OCI-M1 (cell line): ENCODE data around the gene ASAP3.

Experiments
- DNase-seq: peaks from one replicate; lab custom pipeline; 2025; lab: John Stamatoyannopoulos, UW

The ASAP3 gene

GRCh38 chr1:23477359-23478144 is 6.4 kb downstream of the ASAP3 start:
- no peak for DNase-seq

GRCh38 chr1:23475641-23476040 is 8.3 kb downstream of the ASAP3 start:
- no peak for DNase-seq

DNA sequence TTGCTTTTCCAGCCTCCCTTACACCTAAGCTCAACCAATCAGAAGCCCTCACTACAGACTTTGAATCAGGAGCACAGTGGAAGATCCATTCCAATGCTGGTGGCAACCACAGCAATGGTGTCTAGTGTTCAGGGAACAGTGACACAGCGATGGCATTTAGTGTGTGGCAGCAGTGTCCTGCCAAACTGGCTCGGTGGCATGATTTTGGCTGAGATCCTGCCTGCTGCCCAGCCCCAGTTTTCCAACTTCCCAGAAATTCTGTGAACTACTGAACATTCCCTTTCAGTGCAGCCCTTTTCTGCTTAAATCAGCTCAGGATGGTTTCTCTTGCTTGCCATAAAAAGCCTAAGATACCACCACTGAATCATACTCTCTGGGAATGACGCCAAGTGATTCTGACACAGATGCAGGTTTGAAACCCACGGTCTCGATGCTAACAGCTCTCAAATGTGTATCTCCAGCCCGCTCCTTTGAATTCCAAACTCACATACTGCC is 8.8 kb downstream of the ASAP3 start:
- no peak for DNase-seq

DNA sequence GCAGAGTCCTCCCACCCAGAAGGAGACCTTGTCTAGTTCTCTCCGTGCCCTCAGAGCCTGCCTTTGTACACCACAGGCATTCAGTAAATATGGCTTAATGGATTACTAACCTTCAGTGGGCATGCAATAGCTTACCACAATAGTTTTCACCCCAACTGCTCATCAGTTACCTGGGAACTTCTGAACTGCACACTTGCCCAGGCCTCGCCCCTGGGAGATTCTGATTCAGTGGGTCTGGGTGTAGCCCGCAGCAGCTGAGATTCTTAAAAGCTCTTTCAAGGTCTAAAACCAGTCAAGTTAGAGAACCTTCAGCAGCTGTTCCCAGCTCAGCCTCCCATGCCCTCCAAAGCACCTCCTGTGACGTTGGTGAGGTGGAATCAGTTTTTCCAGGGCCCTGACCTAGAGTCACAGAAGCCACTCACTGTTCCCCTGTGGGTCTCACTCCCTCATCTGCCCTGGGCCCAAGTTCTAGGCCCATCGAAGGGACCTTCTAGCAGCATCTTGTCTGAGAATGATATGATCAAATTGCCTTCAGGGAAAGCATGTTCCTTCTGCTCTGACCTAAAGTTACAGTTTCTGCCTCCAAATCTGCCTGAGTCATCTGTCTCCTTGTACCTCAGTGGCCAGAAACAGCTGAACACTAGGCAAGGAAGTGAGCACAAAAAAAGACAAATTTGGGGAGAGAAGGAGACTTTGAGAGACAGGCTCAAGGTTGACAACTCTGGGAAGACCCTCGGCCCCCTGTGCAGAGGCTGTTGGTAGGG is 10.8 kb downstream of the ASAP3 start:
- DNase-seq = no peak

DNA sequence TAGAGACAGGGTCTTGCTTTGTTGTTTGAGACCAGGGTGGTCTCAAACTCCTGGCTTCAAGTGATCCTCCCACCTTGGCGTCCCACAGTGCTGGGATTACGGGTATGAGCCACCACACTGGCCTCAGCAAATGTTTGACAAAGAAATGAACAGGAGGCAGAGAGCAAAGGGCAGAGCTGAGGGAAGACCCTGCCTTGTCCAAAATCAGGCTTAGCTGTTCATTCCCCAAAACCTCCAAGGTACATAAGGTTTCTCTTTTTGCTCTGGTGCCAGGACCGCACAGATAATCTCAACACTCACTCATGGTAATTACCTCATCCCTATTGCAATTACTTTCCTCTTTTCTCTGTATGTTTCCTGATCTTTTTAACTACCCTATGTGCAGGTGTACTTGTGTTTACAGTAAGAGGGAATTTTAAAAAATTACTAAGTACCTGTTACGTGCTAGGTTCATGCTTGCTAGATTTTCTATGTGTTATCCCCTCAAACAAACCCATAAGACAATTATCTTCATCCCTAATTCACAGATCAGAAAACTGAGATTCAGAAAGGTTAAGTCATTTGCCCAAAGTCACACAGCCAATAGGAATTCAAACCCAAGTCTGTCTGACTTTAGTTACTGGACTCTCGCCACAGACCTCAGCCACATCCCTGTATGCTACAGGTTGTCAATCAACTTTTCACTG is 11.5 kb downstream of the ASAP3 start:
- DNase-seq = no peak

GRCh38 chr1:23471473-23472075 is 12.4 kb downstream of the ASAP3 start:
- no peak for DNase-seq

DNA sequence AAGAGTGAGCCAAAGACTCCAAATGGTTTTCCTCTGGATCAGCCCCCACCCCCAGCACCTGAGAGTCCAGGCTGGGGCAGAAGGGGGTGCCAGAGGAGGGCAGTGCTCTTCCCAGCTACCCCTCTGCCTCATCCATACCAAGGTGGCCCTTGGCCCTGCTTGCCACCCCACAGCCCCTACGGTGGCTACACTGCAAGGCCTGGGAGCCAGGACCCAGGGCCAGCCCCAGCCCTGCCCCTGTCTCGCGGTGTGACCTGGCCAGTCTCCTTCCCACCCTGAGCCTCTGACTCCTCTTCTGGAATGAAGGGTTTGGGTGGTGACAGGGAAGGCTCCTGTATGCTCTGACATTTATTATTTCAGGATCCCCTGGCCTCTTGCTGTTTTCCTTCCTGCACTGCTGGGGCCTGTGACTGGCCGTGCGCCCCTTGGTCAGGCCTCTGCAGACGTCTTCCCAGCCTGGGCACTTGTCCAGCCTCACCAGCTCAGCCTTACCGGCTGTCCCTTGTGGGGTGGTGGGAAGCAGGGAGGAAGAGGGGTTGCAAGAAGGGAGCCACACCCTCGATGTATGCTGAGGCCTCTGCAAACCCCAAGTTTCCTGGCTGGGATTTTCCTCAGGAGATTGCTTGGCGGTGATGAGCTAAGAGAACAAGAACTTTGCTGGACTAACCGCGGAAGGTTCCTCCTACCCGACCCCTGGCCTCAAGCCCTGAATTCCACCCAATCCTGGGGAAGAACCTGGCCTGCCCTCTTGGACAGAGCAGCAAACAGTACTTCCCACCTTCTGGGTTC is 13.5 kb downstream of the ASAP3 start:
- DNase-seq = no peak

DNA sequence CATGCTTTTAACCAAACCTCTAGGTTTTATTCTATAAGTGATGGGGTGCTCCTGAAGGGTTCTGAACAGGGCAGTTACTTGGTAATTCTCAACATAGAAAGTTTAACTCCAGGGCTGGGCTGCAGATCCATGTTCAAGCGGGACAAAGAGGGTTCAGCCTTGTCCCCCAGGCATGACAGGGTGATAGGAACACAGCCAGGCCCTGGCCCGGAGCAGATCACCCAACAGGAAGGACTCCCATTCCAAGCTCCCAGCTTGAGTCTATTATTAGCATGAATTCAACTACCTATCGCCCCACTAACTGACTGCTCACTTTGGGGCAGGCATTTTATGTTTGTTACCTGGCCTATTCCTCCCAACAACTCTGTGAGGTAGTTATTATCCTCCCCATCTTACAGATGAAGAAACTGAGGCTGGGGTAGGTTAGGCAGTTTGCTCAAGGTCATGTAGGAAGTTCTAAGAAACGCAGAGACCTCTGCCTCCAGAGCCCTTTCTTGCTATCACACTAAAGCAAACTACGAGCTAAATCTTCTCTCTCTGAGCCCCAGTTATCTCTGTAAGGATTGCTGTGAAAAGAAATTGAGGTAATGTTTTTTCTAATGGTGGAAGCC is 14.5 kb downstream of the ASAP3 start:
- no peak for DNase-seq

- no peak for DNase-seq
Observed at GRCh38 chr1:23466423-23466989, 17.5 kb downstream of the ASAP3 start.

GRCh38 chr1:23463286-23463685 is 20.7 kb downstream of the ASAP3 start:
- DNase-seq = no peak

GRCh38 chr1:23462766-23463165 is 21.2 kb downstream of the ASAP3 start:
- DNase-seq = no peak

DNA sequence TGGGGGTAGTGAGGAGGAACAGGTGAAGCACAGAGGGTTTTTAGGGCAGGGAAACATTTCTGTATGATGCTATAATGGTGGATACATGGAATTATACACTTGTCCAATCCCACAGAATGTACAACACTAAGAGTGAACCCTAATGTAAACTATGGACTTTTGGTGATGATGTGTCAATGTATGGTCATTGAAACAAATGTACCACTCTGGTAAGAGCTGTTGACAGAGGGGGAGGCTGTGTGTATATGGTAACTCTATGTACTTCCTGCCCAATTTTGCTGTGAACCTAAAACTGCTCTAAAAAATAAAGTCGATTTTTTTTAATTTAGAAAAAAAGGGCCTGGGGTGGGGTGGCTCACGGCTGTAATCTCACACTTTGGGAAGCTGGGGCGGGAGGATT is 22.9 kb downstream of the ASAP3 start:
- DNase-seq = no peak

DNA sequence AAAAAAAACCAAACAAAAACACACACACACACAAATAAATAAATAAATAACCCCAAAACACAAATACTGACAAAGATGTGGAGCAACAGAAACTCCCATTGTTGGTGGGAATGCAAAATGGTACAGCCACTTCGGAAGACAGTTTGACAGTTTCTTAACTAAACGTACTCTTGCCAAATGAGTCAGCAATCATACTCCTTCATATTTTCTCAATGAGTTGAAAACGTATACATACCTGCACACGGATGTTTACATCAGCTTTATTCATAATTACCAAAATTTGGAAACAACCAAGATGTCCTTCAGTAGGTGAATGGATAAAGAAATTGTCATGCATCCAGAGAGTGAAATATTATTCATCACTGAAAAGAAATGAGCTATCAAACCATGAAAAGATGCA is 23.5 kb downstream of the ASAP3 start:
- DNase-seq = no peak

- DNase-seq = no peak
Observed at GRCh38 chr1:23459338-23459757, 24.6 kb downstream of the ASAP3 start.

DNA sequence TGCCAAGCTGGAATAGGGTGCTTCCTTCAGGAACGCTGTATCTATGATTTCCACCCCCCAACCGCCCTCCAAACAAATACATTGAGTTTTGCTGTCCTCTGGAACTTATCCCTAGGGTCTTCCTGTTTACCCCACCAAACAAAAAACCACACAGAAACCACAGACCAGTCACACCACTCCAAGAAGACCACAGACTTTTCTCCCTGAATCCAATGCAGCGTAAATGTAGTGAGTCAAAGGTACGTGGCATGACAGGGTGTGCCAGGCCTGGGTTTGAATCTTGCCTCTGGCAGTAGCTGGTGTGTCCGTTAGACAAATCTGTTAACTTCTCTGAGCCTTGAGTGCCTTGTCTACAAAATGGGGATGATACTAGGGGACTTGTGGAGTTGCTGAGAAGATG is 27.8 kb downstream of the ASAP3 start:
- DNase-seq = no peak

DNA sequence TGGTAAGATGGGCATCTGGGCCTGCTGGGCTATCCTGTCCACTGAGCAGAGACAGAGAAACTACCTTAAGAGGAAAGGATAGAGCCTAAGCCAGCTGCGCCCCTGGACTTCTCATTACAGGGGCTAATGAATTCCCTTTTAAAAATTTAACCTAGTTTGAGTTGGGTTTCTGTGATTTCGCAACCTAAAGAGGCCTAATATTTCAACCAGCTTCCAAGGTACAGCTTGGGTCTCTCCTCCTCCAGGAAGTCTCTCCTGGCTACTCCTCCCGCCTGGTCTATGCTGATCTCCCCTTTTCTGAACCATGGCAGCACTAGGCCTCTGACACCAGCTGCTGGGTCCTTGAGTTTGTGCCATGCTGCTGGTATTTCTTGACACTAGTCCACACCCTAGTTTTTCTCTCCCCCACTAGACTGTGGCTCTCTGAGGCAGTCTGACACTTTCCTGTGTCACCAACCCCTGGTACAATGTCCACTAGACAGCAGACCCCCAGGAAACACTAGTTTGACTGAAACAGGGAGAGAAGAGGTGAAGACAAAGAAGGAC is 30.5 kb downstream of the ASAP3 start:
- no peak for DNase-seq

GRCh38 chr1:23452011-23452411 is 32.0 kb downstream of the ASAP3 start:
- peak; percentile 21 for DNase-seq

DNA sequence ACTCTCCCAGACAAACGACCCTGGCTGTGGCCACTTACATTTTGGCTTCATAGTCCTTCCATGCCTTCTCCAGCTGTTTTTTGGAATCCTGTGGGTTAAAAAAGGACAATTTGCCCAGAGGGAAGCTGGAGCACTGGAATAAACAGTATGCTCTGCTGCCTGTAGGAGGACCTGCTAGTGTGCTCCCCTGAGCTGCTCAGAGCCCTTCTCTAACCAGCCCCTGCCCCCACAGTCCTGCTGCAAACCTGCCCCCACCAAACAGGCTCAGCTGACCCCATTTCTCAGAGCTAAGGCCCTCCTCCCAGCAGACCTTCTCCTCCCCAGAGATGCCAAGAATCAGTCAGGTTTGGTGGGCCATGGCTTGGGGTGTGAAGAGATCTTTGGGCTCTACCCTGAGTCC is 32.5 kb downstream of the ASAP3 start:
- DNase-seq = no peak

DNA sequence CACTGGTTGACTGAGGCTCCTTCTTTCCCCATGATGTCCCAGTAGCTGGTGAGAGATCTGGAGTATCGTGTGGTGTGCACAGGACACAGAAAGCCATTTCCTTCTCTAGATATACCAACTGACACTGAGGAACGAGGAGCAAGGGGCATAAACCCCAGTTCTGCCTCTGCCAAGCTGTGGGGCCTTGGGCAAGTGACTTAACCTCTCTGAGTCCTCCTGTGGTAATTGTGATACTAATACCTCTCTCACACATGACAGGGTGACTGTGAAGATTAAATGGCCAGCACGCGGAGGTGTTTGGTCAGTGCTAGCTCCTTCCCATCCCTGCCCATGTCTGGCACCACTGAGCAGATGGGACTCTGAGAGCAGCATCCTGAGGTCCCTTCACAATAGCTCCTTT is 33.1 kb downstream of the ASAP3 start:
- no peak for DNase-seq

DNA sequence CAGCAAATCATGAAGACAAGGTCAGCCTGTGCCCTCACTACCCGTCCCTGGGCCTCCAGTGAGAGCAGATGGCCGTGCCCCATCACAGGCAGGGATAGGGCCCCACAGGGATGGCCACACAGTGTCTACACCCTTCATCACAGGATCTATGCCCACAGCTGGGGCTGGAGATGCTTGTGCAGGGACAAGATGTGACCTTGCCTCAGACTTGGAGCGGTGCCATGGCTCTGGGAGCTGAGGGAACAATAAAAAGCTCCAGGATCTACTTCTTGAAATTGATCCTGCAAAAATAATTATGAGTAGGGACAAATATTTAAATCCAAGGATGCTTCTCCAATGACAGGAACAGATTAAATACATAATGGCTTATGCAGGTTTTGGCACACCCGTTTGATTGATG is 34.0 kb downstream of the ASAP3 start:
- DNase-seq = no peak
